HG03571 (cell line): Measurements from ENCODE around the gene PPP1R12B.
"Not testable (repeated sequence)": the region's sequence is repeated elsewhere in the genome, so short reads cannot be mapped to it uniquely, and the experiment has no call there.

Experiments
- ATAC-seq: cut with Tn5 transposase; IDR thresholded peaks from one replicate; pipeline ENCODE4 v1.9.1; 2021; ENCODE audit not compliant: unreplicated experiment

PPP1R12B gene

GRCh38 chr1:202439308-202439707 lies 90.8 kb downstream of the PPP1R12B start:
- no peak for ATAC-seq

GRCh38 chr1:202448140-202448539 lies 99.6 kb downstream of the PPP1R12B start:
- ATAC-seq, result not testable (repeated sequence)

GRCh38 chr1:202451641-202452040 lies 103.1 kb downstream of the PPP1R12B start:
- ATAC-seq, result not testable (repeated sequence)

- no peak for ATAC-seq
Measured at GRCh38 chr1:202452508-202452907, 104.0 kb downstream of the PPP1R12B start.

- ATAC-seq, result not testable (repeated sequence)
Measured at GRCh38 chr1:202456372-202457169, 108.1 kb downstream of the PPP1R12B start.

- ATAC-seq, result not testable (repeated sequence)
Measured at GRCh38 chr1:202458651-202459050, 110.2 kb downstream of the PPP1R12B start.

- not testable (repeated sequence) for ATAC-seq
Measured at GRCh38 chr1:202459470-202460142, 111.1 kb downstream of the PPP1R12B start.

GRCh38 chr1:202460143-202460495 lies 111.6 kb downstream of the PPP1R12B start:
- ATAC-seq, result not testable (repeated sequence)

GRCh38 chr1:202462342-202463076 lies 114.0 kb downstream of the PPP1R12B start:
- ATAC-seq, result no peak

- not testable (repeated sequence) for ATAC-seq
Measured at GRCh38 chr1:202464153-202464742, 115.7 kb downstream of the PPP1R12B start.

- not testable (repeated sequence) for ATAC-seq
Measured at GRCh38 chr1:202465644-202466270, 117.3 kb downstream of the PPP1R12B start.

GRCh38 chr1:202466339-202466738 lies 117.8 kb downstream of the PPP1R12B start:
- ATAC-seq, result not testable (repeated sequence)

GRCh38 chr1:202467381-202467780 lies 118.9 kb downstream of the PPP1R12B start:
- not testable (repeated sequence) for ATAC-seq

- ATAC-seq, result not testable (repeated sequence)
Measured at GRCh38 chr1:202468695-202469094, 120.2 kb downstream of the PPP1R12B start.

- ATAC-seq, result not testable (repeated sequence)
Measured at GRCh38 chr1:202469123-202469522, 120.6 kb downstream of the PPP1R12B start.

GRCh38 chr1:202471246-202471645 lies 122.7 kb downstream of the PPP1R12B start:
- ATAC-seq, result no peak

- ATAC-seq, result not testable (repeated sequence)
Measured at GRCh38 chr1:202472347-202473124, 124.0 kb downstream of the PPP1R12B start.

GRCh38 chr1:202473266-202474045 lies 125.0 kb downstream of the PPP1R12B start:
- ATAC-seq, result not testable (repeated sequence)

GRCh38 chr1:202479661-202480060 lies 131.2 kb downstream of the PPP1R12B start:
- not testable (repeated sequence) for ATAC-seq
